Stomach smooth muscle (tissue), 2 donors: ENCODE results near the gene EXOC7.
A peak's percentile ranks its signal among the peaks of the same experiment; 100 is the strongest.

Experiments used
- H3K27ac ChIP-seq: one replicate; pipeline ENCODE4 v1.7.0; 2013; ENCODE audit warnings: mild to moderate bottlenecking, low read length, inconsistent platforms
- H3K27me3 ChIP-seq, 2 donors: one replicate each; pipeline ENCODE4 v1.7.0; 2013; ENCODE audit warnings: low read length in 2 of 2; ENCODE audit not compliant: insufficient read depth in 2 of 2, control insufficient read depth in 1 of 2
- H3K36me3 ChIP-seq, 2 donors: one replicate each; pipeline ENCODE4 v1.7.0; 2013; ENCODE audit warnings: low read length in 2 of 2; ENCODE audit not compliant: control insufficient read depth in 2 of 2, insufficient read depth in 2 of 2
- H3K4me1 ChIP-seq: one replicate; pipeline ENCODE4 v1.7.0; 2013; ENCODE audit warnings: low read length; ENCODE audit not compliant: control insufficient read depth, insufficient read depth
- H3K4me3 ChIP-seq, 2 donors: one replicate each; pipeline ENCODE4 v1.7.0; 2013; ENCODE audit warnings: low read length in 2 of 2
- H3K9ac ChIP-seq, 2 donors: one replicate each; pipeline ENCODE4 v1.7.0; 2013; ENCODE audit warnings: low read length in 2 of 2, mild to moderate bottlenecking in 1 of 2
- H3K9me3 ChIP-seq, 2 donors: one replicate each; pipeline ENCODE4 v1.7.0; 2013; ENCODE audit warnings: low read length in 2 of 2; ENCODE audit not compliant: control insufficient read depth in 2 of 2
- donor health status: healthy.
- donor health status: Pancreatic carcinoma.

Gene EXOC7

DNA sequence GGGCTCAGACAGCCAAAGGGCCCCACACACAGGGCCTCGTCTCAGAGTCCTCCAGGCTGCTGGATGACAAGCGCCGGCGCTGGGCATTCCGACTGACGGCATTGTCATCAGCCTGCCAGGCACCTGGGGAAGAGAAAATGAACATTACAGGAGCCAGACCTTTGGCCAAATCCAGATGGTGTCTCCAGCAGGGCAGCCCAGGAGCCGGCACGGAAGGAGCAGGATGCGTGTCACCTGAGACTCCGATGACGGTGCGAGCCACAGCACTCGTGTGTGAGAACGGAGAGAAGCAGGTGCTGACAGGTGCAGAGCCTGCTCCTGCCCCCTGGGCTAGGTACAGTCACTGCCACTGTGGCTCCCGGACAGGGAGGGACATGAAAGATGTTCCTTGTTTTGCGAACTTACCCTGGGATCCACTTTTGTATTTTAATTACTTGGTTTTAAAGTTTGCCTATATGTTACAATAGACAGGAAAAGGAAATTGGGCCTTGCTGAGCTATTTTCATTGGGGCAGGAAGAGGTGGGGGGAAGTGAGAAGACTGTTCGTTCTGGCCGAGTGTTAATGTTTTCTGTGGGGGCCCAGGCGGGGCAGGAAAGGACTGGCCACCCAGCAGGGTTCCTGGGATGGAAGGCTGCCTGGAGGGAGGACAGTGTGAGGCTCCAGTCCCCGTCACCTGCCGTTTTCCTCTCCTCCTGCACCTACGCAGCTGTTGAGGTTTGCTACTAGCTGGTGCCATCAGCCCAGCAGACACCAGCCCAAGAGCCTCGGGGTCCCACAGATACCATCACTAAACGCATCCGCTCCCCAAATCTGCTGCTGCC lies 41.9 kb upstream of the EXOC7 start:
- H3K9ac ChIP-seq: no peak overlapping the region

GRCh38 chr17:76142585-76143041 lies 39.0 kb upstream of the EXOC7 start:
- Histone ChIP-seq H3K9me3 (no peaks in the 10 kb centered on the region), H3K4me1 (peaks cover 39% of the 10 kb centered on the region), H3K36me3 (no peaks in the 10 kb centered on the region), H3K9ac (no peak overlapping the region), H3K27me3 (peaks cover 17 to 25% of the 10 kb centered on the region in 2 donors), H3K4me3 (no peak overlapping the region), H3K27ac (no peak overlapping the region)

More for the DNA sequence above, 41.9 kb upstream of the EXOC7 start:
- no peak overlapping the region for H3K27ac ChIP-seq
- H3K9me3 ChIP-seq: no peaks in the 10 kb centered on the region
- no peak overlapping the region for H3K4me3 ChIP-seq
- H3K4me1 ChIP-seq: peaks cover 34% of the 10 kb centered on the region
- no peaks in the 10 kb centered on the region for H3K36me3 ChIP-seq
- no peaks in the 10 kb centered on the region for H3K27me3 ChIP-seq

GRCh38 chr17:76142039-76142584 lies 38.5 kb upstream of the EXOC7 start:
- Histone ChIP-seq H3K9me3 (no peaks in the 10 kb centered on the region), H3K36me3 (no peaks in the 10 kb centered on the region), H3K9ac (peak overlapping the region in 1 of 2 donors; percentile 16), H3K27ac (no peak overlapping the region), H3K27me3 (peaks cover 22 to 30% of the 10 kb centered on the region in 2 donors), H3K4me3 (peak overlapping the region in 1 of 2 donors; percentile 73), H3K4me1 (peaks cover 35% of the 10 kb centered on the region)

DNA sequence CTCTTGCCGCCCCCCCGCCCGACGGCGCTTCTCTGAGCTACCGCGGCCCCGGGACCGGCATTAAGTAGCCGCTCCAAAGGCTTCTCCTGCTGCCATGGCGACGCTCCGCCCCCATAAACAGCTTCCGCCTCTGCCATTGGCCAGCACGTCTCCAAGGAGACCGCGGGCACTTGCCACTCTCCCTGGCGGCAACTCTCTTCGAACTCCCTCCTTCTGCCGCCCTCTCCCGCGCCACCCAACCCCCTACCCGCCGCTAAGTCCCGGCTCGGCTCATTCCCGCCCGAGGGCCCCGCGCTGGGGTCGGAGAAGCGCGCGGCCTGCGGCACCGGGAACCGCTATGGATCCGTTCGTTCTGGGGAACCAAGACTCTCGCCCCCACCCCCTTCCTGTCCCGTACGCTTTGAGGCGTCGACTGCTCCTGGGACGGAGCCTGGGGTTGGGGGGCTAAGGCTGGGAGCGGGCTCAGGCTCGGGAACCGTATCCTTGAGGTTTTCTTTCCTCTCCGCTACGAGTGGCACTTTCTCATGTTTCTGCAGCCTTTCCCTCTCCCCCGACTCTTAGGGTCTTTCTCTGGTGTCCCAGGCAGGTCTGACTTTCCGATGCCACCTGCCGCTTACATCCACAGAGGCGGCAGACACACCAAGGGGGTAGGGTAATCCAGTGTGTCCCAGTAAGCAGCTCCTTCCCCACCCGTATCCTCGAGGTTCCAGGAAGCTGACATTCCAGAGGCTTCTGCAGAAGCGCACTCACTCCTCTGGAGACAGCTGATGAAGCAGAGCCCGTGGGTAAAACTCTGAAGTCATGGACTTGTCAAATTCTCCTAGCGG lies 37.8 kb upstream of the EXOC7 start, which contains the start of gene FOXJ1:
TSS of gene FOXJ1 (minus strand) at position 34 of the 827 bp plus-strand sequence. CDS start 850 bp downstream, outside the sequence.
- Histone ChIP-seq H3K9me3 (no peaks in the 10 kb centered on the region), H3K36me3 (no peaks in the 10 kb centered on the region), H3K4me1 (peaks cover 35% of the 10 kb centered on the region), H3K4me3 (peak within 1 kb of the TSS; percentile 36 to 73), H3K9ac (peak within 1 kb of the TSS; percentile 16 to 64), H3K27ac (no peak within 1 kb of the TSS), H3K27me3 (peaks cover 26 to 34% of the 10 kb centered on the region in 2 donors)

DNA sequence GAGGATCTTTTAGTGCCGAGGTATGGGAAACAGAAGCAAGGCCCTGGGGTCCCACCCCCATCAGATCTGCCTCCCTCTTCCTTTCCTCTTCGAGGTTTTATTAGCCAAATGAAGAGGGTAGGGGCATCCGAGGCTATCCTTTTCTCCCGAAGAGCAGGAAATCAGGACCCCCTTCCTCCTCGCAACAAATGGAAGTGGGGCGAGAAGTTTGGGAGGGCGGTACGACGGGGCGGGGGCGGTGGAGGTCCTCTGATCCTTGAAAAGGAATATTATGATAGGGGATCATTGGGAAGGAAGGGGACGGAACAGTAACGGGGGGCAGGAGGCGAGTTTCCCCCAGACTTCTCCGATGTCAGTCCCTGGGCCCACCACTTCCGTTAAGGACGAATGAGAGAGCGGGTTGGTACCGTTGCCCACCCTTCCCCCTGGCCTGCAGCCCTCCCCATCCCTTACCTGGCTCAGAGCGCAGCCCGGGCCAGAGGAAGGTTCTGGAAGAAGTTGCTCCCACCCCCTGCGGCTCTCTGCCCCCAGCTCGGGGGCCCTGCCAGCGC lies 37.1 kb upstream of the EXOC7 start:
- Histone ChIP-seq H3K36me3 (no peaks in the 10 kb centered on the region), H3K9ac (peak overlapping the region in 1 of 2 donors; percentile 16), H3K27ac (no peak overlapping the region), H3K27me3 (peaks cover 31 to 34% of the 10 kb centered on the region in 2 donors), H3K4me3 (peak overlapping the region; percentile 36 to 73), H3K9me3 (no peaks in the 10 kb centered on the region), H3K4me1 (peaks cover 35% of the 10 kb centered on the region)

GRCh38 chr17:76139801-76140660 lies 36.4 kb upstream of the EXOC7 start:
- no peak overlapping the region for H3K27ac ChIP-seq
- H3K9ac ChIP-seq: no peak overlapping the region
- no peaks in the 10 kb centered on the region for H3K9me3 ChIP-seq
- H3K27me3 ChIP-seq: peaks cover 38 to 39% of the 10 kb centered on the region in 2 donors
- H3K36me3 ChIP-seq: no peaks in the 10 kb centered on the region
- peaks cover 35% of the 10 kb centered on the region for H3K4me1 ChIP-seq
- peak overlapping the region in 1 of 2 donors; percentile 73 for H3K4me3 ChIP-seq

DNA sequence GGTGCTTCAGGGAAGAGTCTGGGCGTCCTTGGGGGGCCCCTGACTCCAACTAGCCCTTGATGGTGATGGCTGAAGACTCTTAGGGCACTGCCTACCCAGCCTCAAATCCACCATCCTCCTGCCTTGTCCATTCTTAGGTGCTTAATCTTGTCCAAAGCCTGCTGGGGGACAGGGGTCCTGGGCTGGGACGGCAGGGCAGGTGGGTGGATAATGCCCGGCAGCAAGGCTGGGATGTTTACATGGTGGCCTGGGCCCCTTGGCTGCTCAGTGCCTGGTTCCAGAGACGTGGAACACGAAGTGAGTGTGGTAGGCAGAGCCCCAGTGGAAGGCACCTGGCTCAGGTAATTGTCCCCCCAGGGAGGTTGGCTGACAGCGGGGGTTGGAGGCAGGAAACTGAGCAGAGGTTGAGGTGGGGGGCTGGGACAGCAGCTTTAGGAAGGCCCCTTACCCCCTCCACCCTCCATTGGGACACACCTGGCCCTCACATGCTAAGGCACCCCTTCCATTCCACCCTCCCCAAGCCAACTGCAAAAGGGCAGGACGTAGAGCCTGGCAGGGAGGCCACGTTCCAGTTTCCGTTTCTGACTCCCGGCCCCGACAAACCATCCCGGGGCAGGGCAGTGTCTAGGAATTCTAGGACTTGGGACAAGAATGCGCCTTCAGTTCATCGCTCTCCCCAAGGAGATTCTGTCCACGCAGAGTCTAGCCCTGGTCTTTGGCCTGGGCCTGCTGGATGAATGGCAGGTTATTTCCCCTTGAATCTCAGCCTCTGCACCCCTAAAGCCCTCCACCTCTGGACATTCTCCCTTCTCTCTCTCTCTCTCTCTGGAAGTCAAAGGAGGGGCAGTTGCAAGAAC lies 35.5 kb upstream of the EXOC7 start:
- Histone ChIP-seq H3K27me3 (peaks cover 40 to 45% of the 10 kb centered on the region in 2 donors), H3K4me1 (peaks cover 30% of the 10 kb centered on the region), H3K36me3 (no peaks in the 10 kb centered on the region), H3K9me3 (no peaks in the 10 kb centered on the region), H3K4me3 (no peak overlapping the region), H3K9ac (no peak overlapping the region), H3K27ac (no peak overlapping the region)

- Histone ChIP-seq H3K4me3 (no peak overlapping the region), H3K27ac (no peak overlapping the region), H3K4me1 (peaks cover 30% of the 10 kb centered on the region), H3K27me3 (peaks cover 40 to 46% of the 10 kb centered on the region in 2 donors), H3K9me3 (no peaks in the 10 kb centered on the region), H3K36me3 (no peaks in the 10 kb centered on the region), H3K9ac (no peak overlapping the region)
These were observed 34.8 kb upstream of the EXOC7 start for GRCh38 chr17:76138234-76138895.
